GM18520 (cell line): ENCODE data around the gene CDC6.
"Not testable (repeated sequence)": the region's sequence is repeated elsewhere in the genome, so short reads cannot be mapped to it uniquely, and the experiment has no call there.

Experiments used
- ATAC-seq: cut with Tn5 transposase; IDR thresholded peaks from one replicate; pipeline ENCODE4 v1.9.1; 2021; ENCODE audit not compliant: unreplicated experiment

CDC6 gene

DNA sequence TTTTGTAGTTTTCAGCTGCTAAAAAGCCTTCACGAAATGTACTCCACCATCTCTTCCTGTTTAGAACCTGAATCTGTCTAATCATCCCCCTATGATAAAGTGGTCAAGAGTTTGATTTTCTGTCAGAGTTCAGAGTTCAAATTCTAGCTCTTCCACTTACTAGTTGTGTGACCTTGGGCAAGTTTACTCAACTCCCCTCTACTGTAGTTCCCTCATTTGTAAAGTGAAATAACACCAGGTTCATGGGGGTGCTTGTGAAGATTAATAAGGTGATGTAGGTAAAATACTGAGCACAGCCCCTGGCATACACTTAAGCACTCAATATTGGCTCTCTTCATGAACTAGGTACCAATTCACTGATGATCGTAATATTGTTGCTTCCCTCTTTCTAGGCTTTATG, 1.2 kb upstream of the CDC6 start:
- ATAC-seq, result no peak

DNA sequence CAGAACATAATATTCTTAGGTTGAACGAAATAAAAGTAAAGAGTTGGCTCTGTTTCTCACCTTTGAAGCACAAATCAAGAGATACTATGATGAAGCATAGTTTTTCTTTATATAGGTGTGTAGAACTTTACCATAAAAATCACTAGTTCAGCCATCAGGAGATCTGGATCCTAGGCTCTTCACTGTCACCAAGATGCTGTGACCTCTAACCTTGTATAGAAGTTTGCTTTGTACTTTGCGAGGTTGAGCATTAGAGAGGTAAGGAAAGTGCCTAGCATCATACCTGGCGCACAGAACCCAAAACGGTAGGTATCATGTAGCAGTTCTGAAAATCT, 553 bp upstream of the CDC6 start:
- no peak for ATAC-seq

- no peak for ATAC-seq
Measured at GRCh38 chr17:40290629-40291280, 3.1 kb downstream of the CDC6 start.

GRCh38 chr17:40291281-40291664, 3.6 kb downstream of the CDC6 start:
- ATAC-seq, result no peak

- no peak for ATAC-seq
Measured at GRCh38 chr17:40293363-40293762, 5.7 kb downstream of the CDC6 start.

- no peak for ATAC-seq
Measured at GRCh38 chr17:40295488-40296436, 8.1 kb downstream of the CDC6 start.

- ATAC-seq, result no peak
Measured at GRCh38 chr17:40297511-40297910, 9.8 kb downstream of the CDC6 start.

GRCh38 chr17:40298726-40299125, 11.0 kb downstream of the CDC6 start:
- no peak for ATAC-seq

DNA sequence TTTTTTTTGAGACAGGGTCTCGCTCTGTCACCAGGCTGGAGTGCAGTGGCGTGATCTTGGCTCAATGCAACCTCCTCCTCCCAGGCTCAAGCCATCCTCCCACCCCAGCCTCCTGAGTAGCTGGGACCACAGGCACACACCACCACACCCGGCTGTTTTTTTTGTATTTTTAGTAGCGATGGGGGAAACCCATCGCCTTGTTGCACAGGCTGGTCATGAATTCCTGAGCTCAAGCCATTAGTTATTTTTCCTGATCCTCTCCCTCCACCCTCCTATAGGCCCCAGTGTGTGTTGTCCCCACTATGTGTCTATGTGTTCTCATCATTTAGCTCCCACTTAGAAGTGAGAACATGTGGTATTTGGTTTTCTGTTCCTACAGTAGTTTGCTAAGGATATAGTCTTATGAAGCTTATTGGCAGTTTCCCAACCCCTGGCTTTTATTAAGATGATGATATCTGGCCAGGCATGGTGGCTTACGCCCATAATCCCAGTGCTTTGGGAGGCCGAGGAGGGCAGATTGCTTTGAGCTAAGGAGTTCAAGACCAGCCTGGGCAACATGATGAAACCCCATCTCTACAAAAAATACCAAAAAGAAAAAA, 11.6 kb downstream of the CDC6 start:
- not testable (repeated sequence) for ATAC-seq

GRCh38 chr17:40301315-40301714, 13.6 kb downstream of the CDC6 start:
- ATAC-seq, result no peak

- ATAC-seq, result no peak
Measured at GRCh38 chr17:40303009-40303657, 15.5 kb downstream of the CDC6 start.

GRCh38 chr17:40303708-40304551, 16.3 kb downstream of the CDC6 start:
- no peak for ATAC-seq

DNA sequence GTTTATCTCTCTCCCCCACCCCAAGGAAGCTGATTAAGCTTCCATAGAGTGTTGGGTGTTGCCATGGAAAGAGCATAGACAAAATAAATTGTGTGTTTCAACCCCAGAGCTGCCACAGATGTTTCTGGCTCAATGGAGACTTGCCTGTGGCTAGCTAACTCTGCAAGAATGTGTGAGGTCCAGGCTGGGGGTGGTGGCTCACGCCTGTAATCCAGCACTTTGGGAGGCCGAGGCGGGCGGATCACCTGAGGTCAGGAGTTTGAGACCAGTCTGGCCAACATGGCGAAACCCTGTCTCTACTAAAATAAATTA, 16.8 kb downstream of the CDC6 start:
- not testable (repeated sequence) for ATAC-seq

DNA sequence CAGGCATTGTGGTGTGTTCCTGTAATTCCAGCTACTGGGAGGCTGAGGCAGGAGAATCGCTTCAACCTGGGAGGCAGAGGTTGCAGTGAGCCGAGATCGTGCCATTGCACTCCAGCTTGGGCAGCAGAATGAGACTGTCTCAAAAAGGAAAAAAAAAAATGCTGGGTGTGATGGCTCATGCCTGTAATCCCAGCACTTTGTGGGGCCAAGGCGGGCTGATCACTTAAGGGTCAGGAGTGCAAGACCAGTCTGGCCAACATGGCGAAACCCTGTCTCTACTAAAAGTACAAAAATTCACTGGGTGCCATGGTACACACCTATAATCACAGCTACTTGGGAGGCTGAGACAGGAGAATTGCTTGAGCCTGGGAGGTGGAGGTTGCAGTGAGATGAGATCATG, 17.2 kb downstream of the CDC6 start:
- not testable (repeated sequence) for ATAC-seq

GRCh38 chr17:40306395-40306794, 18.7 kb downstream of the CDC6 start:
- no peak for ATAC-seq

- no peak for ATAC-seq
Measured at GRCh38 chr17:40307001-40307730, 19.5 kb downstream of the CDC6 start.

- no peak for ATAC-seq
Measured at GRCh38 chr17:40307740-40308239, 20.1 kb downstream of the CDC6 start.

GRCh38 chr17:40309031-40309948, 21.6 kb downstream of the CDC6 start, which contains the start of gene RARA:
RARA (plus strand) TSS chr17:40309180; CDS start chr17:40331219, 22,039 bp downstream.
- ATAC-seq, result no peak
